T-helper 2 cell treated with Interferon-gamma antibody and Interleukin-4, amounts not matched to agents 5 μg/mL and 100 μg/mL, for 36 hours (primary cell): ENCODE results near the gene CACNA1H.
"Not testable (repeated sequence)": the region's sequence is repeated elsewhere in the genome, so short reads cannot be mapped to it uniquely, and the experiment has no call there.

Experiments used
- DNase-seq: peaks from one replicate; pipeline ENCODE4 v3.0.0; 2021; ENCODE audit warnings: low spot score
- H3K27ac Mint-ChIP-seq: one replicate; pipeline ENCODE4 v1.8.0; 2021; ENCODE audit warnings: mild to moderate bottlenecking, mixed read lengths
- H3K27me3 Mint-ChIP-seq: one replicate; pipeline ENCODE4 v1.8.0; 2021; ENCODE audit warnings: low read depth, mixed read lengths
- H3K36me3 Mint-ChIP-seq: one replicate; pipeline ENCODE4 v1.8.0; 2021; ENCODE audit warnings: low read depth, mixed read lengths
- H3K4me1 Mint-ChIP-seq: one replicate; pipeline ENCODE4 v1.8.0; 2021; ENCODE audit warnings: low read depth, mixed read lengths
- H3K4me3 Mint-ChIP-seq: one replicate; pipeline ENCODE4 v1.8.0; 2022; ENCODE audit warnings: mild to moderate bottlenecking, moderate library complexity, mixed read lengths
- H3K9me3 Mint-ChIP-seq: one replicate; pipeline ENCODE4 v1.8.0; 2021; ENCODE audit warnings: mixed read lengths

Gene CACNA1H

GRCh38 chr16:1185460-1186207 lies 32.7 kb downstream of the CACNA1H start:
- H3K9me3 Mint-ChIP-seq = not testable (repeated sequence)

GRCh38 chr16:1188432-1189189 lies 35.7 kb downstream of the CACNA1H start:
- no peaks in the 10 kb centered on the region for H3K27me3 Mint-ChIP-seq
- peak; percentile 19 for DNase-seq
- H3K4me3 Mint-ChIP-seq = no peak overlapping the region
- H3K27ac Mint-ChIP-seq = no peak overlapping the region
- H3K4me1 Mint-ChIP-seq = no peaks in the 10 kb centered on the region
- no peaks in the 10 kb centered on the region for H3K36me3 Mint-ChIP-seq
- H3K9me3 Mint-ChIP-seq = no peaks in the 10 kb centered on the region

More at GRCh38 chr16:1185460-1186207, 32.7 kb downstream of the CACNA1H start:
- H3K36me3 Mint-ChIP-seq, DNase-seq, H3K4me3 Mint-ChIP-seq, H3K27ac Mint-ChIP-seq, H3K27me3 Mint-ChIP-seq, H3K4me1 Mint-ChIP-seq: not testable (repeated sequence)

- H3K36me3 Mint-ChIP-seq = no peaks in the 10 kb centered on the region
- H3K27me3 Mint-ChIP-seq = no peaks in the 10 kb centered on the region
- H3K4me3 Mint-ChIP-seq = no peak overlapping the region
- DNase-seq = no peak
- H3K27ac Mint-ChIP-seq = no peak overlapping the region
- H3K4me1 Mint-ChIP-seq = no peaks in the 10 kb centered on the region
- H3K9me3 Mint-ChIP-seq = no peaks in the 10 kb centered on the region
Measured at GRCh38 chr16:1189455-1189854, 36.5 kb downstream of the CACNA1H start.

GRCh38 chr16:1190789-1191188 lies 37.9 kb downstream of the CACNA1H start:
- not testable (repeated sequence) for H3K9me3 Mint-ChIP-seq, H3K4me3 Mint-ChIP-seq

GRCh38 chr16:1192384-1193073 lies 39.6 kb downstream of the CACNA1H start:
- Mint-ChIP-seq H3K4me3 (no peak overlapping the region), H3K4me1 (no peaks in the 10 kb centered on the region), H3K27ac (no peak overlapping the region), H3K36me3 (no peaks in the 10 kb centered on the region), H3K9me3 (no peaks in the 10 kb centered on the region), H3K27me3 (no peaks in the 10 kb centered on the region)
- no peak for DNase-seq

More at GRCh38 chr16:1190789-1191188, 37.9 kb downstream of the CACNA1H start:
- not testable (repeated sequence) for H3K36me3 Mint-ChIP-seq, DNase-seq, H3K27me3 Mint-ChIP-seq, H3K4me1 Mint-ChIP-seq, H3K27ac Mint-ChIP-seq

- H3K4me1 Mint-ChIP-seq = no peaks in the 10 kb centered on the region
Measured at GRCh38 chr16:1193143-1193824, 40.4 kb downstream of the CACNA1H start.

GRCh38 chr16:1193825-1194581 lies 41.1 kb downstream of the CACNA1H start:
- H3K27ac Mint-ChIP-seq = no peak overlapping the region
- no peak overlapping the region for H3K4me3 Mint-ChIP-seq
- no peaks in the 10 kb centered on the region for H3K36me3 Mint-ChIP-seq
- no peaks in the 10 kb centered on the region for H3K27me3 Mint-ChIP-seq
- no peak for DNase-seq
- H3K9me3 Mint-ChIP-seq = no peaks in the 10 kb centered on the region
- no peaks in the 10 kb centered on the region for H3K4me1 Mint-ChIP-seq

More at GRCh38 chr16:1193143-1193824, 40.4 kb downstream of the CACNA1H start:
- no peak overlapping the region for H3K4me3 Mint-ChIP-seq
- no peaks in the 10 kb centered on the region for H3K9me3 Mint-ChIP-seq
- H3K36me3 Mint-ChIP-seq = no peaks in the 10 kb centered on the region
- H3K27ac Mint-ChIP-seq = no peak overlapping the region
- no peak for DNase-seq
- H3K27me3 Mint-ChIP-seq = no peaks in the 10 kb centered on the region

- Mint-ChIP-seq H3K4me1 (no peaks in the 10 kb centered on the region), H3K27ac (no peak overlapping the region), H3K9me3 (no peaks in the 10 kb centered on the region), H3K4me3 (no peak overlapping the region), H3K36me3 (no peaks in the 10 kb centered on the region), H3K27me3 (no peaks in the 10 kb centered on the region)
- no peak for DNase-seq
Measured at GRCh38 chr16:1194665-1195392, 41.9 kb downstream of the CACNA1H start.

- no peaks in the 10 kb centered on the region for H3K27me3 Mint-ChIP-seq
- no peak overlapping the region for H3K27ac Mint-ChIP-seq
- H3K4me1 Mint-ChIP-seq = no peaks in the 10 kb centered on the region
- H3K4me3 Mint-ChIP-seq = no peak overlapping the region
- no peaks in the 10 kb centered on the region for H3K9me3 Mint-ChIP-seq
- DNase-seq = no peak
- no peaks in the 10 kb centered on the region for H3K36me3 Mint-ChIP-seq
Measured at GRCh38 chr16:1195393-1195666, 42.4 kb downstream of the CACNA1H start.

GRCh38 chr16:1196494-1196893 lies 43.6 kb downstream of the CACNA1H start:
- no peaks in the 10 kb centered on the region for H3K4me1 Mint-ChIP-seq
- no peak overlapping the region for H3K4me3 Mint-ChIP-seq
- no peaks in the 10 kb centered on the region for H3K9me3 Mint-ChIP-seq
- H3K27me3 Mint-ChIP-seq = no peaks in the 10 kb centered on the region
- no peak for DNase-seq
- no peaks in the 10 kb centered on the region for H3K36me3 Mint-ChIP-seq
- no peak overlapping the region for H3K27ac Mint-ChIP-seq

GRCh38 chr16:1197237-1197866 lies 44.4 kb downstream of the CACNA1H start:
- no peaks in the 10 kb centered on the region for H3K9me3 Mint-ChIP-seq
- no peaks in the 10 kb centered on the region for H3K4me1 Mint-ChIP-seq
- no peaks in the 10 kb centered on the region for H3K27me3 Mint-ChIP-seq
- DNase-seq = no peak
- no peaks in the 10 kb centered on the region for H3K36me3 Mint-ChIP-seq
- no peak overlapping the region for H3K4me3 Mint-ChIP-seq
- H3K27ac Mint-ChIP-seq = no peak overlapping the region

- H3K27me3 Mint-ChIP-seq = no peaks in the 10 kb centered on the region
- no peak overlapping the region for H3K4me3 Mint-ChIP-seq
- no peaks in the 10 kb centered on the region for H3K4me1 Mint-ChIP-seq
- DNase-seq = no peak
- H3K9me3 Mint-ChIP-seq = no peaks in the 10 kb centered on the region
- no peak overlapping the region for H3K27ac Mint-ChIP-seq
- H3K36me3 Mint-ChIP-seq = no peaks in the 10 kb centered on the region
Measured at GRCh38 chr16:1198194-1198593, 45.3 kb downstream of the CACNA1H start.
